ENCODE measurements around the gene KATNAL1. TPM values are rescaled to one million over a fixed set of nuclear protein-coding genes. Genes with fewer than 3 reads are reported as not detected.
"Not testable (repeated sequence)": the region's sequence is repeated elsewhere in the genome, so short reads cannot be mapped to it uniquely, and the experiment has no call there.

The KATNAL1 gene
- polyA plus RNA-seq, 1 of the 3 experiments (the other 2 are of a cell fraction), result 5.1 TPM

GRCh38 chr13:30175166-30175565, 132.2 kb downstream of the KATNAL1 start:
- no peak overlapping the region for H3K4me2 ChIP-seq
- H3F3A ChIP-seq (replicated peaks; ENCODE audit: insufficient read depth), result no peaks in the 10 kb centered on the region
- no peak overlapping the region for H3K27ac ChIP-seq (ENCODE audit: low read depth in 2 of 2, low read length in 1 of 2)
- CTCF ChIA-PET, result interaction anchor here (1.5 kb wide), 1 partner anchor 43 kb away, joined by 5 read pairs; no protein-coding TSS in a partner anchor
- WGBS (ENCODE audit: low lambda C conversion rate), result 77% methylated on average over 5 of the region's 5 CpGs
- no peaks in the 10 kb centered on the region for H4K20me1 ChIP-seq (ENCODE audit: insufficient read depth)
- no peaks in the 10 kb centered on the region for H3K9me2 ChIP-seq
- no peak for TF ChIP-seq CTCF (IDR thresholded peaks at IDR 0.05)
- TF ChIP-seq PBX3 (IDR thresholded peaks at IDR 0.05), result no peak
- TF ChIP-seq RFX5 (IDR thresholded peaks at IDR 0.05; ENCODE audit: low read length), result no peak
- no peak for TF ChIP-seq RXRA (IDR thresholded peaks at IDR 0.05; ENCODE audit: borderline replicate concordance, low read depth)
- no peak for TF ChIP-seq FOXJ3 (CRISPR knock-in tag; IDR thresholded peaks at IDR 0.05)
- no peak for TF ChIP-seq EZH2phosphoT487 (IDR thresholded peaks at IDR 0.05; ENCODE audit: borderline replicate concordance, low read depth)
- no peak for TF ChIP-seq EP300 (IDR thresholded peaks at IDR 0.05; ENCODE audit: borderline replicate concordance in 1 of 2, low read depth in 1 of 2, low read length in 1 of 2)
- no peak for TF ChIP-seq NRF1 (IDR thresholded peaks at IDR 0.05; ENCODE audit: low read depth, low read length)
- no peak for TF ChIP-seq FOXM1 (IDR thresholded peaks at IDR 0.05; ENCODE audit: low read depth)
- TF ChIP-seq SMC3 (IDR thresholded peaks at IDR 0.05; ENCODE audit: low read depth, low read length), result no peak
- no peak for TF ChIP-seq ZBTB33 (IDR thresholded peaks at IDR 0.05; ENCODE audit: borderline replicate concordance, low read depth)
- no peak for TF ChIP-seq YY1 (IDR thresholded peaks at IDR 0.05; ENCODE audit: low read depth)
- TF ChIP-seq MAX (IDR thresholded peaks at IDR 0.05; ENCODE audit: low read depth), result no peak
- TF ChIP-seq SIN3A (IDR thresholded peaks at IDR 0.05; ENCODE audit: borderline replicate concordance, low read depth, low read length), result no peak
- H2AFZ ChIP-seq (ENCODE audit: low read depth), result no peak overlapping the region
- peaks cover 0 to 13% of the 10 kb centered on the region in 2 experiments; a peak in 1 of 4 replicates for H3K4me1 ChIP-seq (ENCODE audit: control insufficient read depth in 1 of 2, insufficient read depth in 2 of 2, low read depth in 1 of 2, low read length in 1 of 2)
- no peaks in the 10 kb centered on the region for H3K9me3 ChIP-seq
- no peaks in the 10 kb centered on the region for H3K27me3 ChIP-seq (ENCODE audit: insufficient read depth)
- no peak for DNase-seq
- H3K36me3 ChIP-seq (replicated peaks in 1 of 2; ENCODE audit: control insufficient read depth in 1 of 2, insufficient read depth in 2 of 2, low read length in 1 of 2), result no peaks in the 10 kb centered on the region
- POLR2A ChIA-PET, result no interaction called here
- no peak overlapping the region for H3K4me3 ChIP-seq (ENCODE audit: low read depth in 2 of 2, low read length in 1 of 2)
- H3K9ac ChIP-seq, result no peak overlapping the region
- H3K79me2 ChIP-seq (ENCODE audit: insufficient read depth), result no peaks in the 10 kb centered on the region

GRCh38 chr13:30174250-30174649, 133.1 kb downstream of the KATNAL1 start:
- CTCF ChIA-PET, result interaction anchor here (1.3 kb wide), 1 partner anchor 42 kb away, joined by 4 read pairs; no protein-coding TSS in a partner anchor
- H3K27me3 ChIP-seq (ENCODE audit: insufficient read depth); H2AFZ ChIP-seq (ENCODE audit: low read depth); H3K4me3 ChIP-seq (ENCODE audit: low read depth in 2 of 2, low read length in 1 of 2); H3F3A ChIP-seq (replicated peaks; ENCODE audit: insufficient read depth); H3K79me2 ChIP-seq (ENCODE audit: insufficient read depth); DNase-seq; H3K4me1 ChIP-seq (ENCODE audit: control insufficient read depth in 1 of 2, insufficient read depth in 2 of 2, low read depth in 1 of 2, low read length in 1 of 2); POLR2A ChIA-PET; H3K9ac ChIP-seq; H3K9me3 ChIP-seq; H3K36me3 ChIP-seq (replicated peaks in 1 of 2; ENCODE audit: control insufficient read depth in 1 of 2, insufficient read depth in 2 of 2, low read length in 1 of 2); H4K20me1 ChIP-seq (ENCODE audit: insufficient read depth); H3K27ac ChIP-seq (ENCODE audit: low read depth in 2 of 2, low read length in 1 of 2); H3K4me2 ChIP-seq; H3K9me2 ChIP-seq: not testable (repeated sequence)
- WGBS (ENCODE audit: low lambda C conversion rate), result 87% methylated on average over 6 of the region's 6 CpGs
